Measurements from ENCODE around the gene SLC22A14. TPM values are rescaled to one million over a fixed set of nuclear protein-coding genes. Genes with fewer than 3 reads are reported as not detected.

Gene SLC22A14
- total and polyA plus RNA-seq, 4 donors = 0.17 TPM; not detected in 3

- H3K36me3 ChIP-seq (ENCODE audit: control insufficient read depth in 4 of 4, insufficient read depth in 3 of 4, low read depth in 1 of 4, low read length in 3 of 4) = peaks cover 7 to 38% (median 27%) of the 10 kb centered on the region in 4 donors
- TF ChIP-seq ZBTB33 (IDR thresholded peaks at IDR 0.05) (no peak), RXRA (IDR thresholded peaks at IDR 0.05) (no peak), YY1 (IDR thresholded peaks at IDR 0.05) (no peak)
- no peak overlapping the region for H3K27ac ChIP-seq (ENCODE audit: low read depth in 1 of 2, low read length in 2 of 2)
- no peak for DNase-seq (ENCODE audit: low spot score)
- 86% methylated on average over 2 of the region's 2 CpGs for WGBS
- no peak overlapping the region for H3K9ac ChIP-seq (ENCODE audit: low read depth in 1 of 2, low read length in 2 of 2)
- H3K4me1 ChIP-seq (ENCODE audit: control insufficient read depth in 4 of 4, insufficient read depth in 4 of 4, low read length in 3 of 4) = peaks cover 0 to 2% (median 0%) of the 10 kb centered on the region in 4 donors
- no peaks in the 10 kb centered on the region for H3K27me3 ChIP-seq (ENCODE audit: control insufficient read depth in 4 of 4, insufficient read depth in 4 of 4, low read length in 3 of 4)
- no peak overlapping the region for H3K4me3 ChIP-seq (ENCODE audit: low read depth in 1 of 3, low read length in 3 of 3)
- no peaks in the 10 kb centered on the region for H3K9me3 ChIP-seq (ENCODE audit: control insufficient read depth in 4 of 4, low read length in 3 of 4)
Observed at GRCh38 chr3:38254872-38255271, 27.2 kb upstream of the SLC22A14 start.

DNA sequence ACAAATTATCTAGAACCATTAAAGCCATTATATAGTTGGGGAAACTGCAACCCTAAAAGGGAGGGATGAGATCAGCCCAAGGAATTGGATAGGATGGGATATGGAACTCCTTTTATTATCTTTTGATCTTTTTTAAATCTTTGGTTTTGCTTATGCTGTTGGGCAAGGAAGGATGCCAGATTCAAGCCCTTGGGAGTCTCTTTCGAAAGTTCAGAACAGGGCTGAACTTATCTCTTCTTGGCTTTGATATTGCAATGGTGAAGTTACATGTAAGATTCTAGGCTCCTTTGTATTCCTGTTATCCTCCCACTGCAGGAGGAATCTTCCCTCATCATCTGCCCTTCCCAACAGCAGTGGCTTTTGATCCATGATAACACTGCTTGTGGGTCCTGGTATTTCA, 26.5 kb upstream of the SLC22A14 start:
- no peaks in the 10 kb centered on the region for H3K27me3 ChIP-seq (ENCODE audit: control insufficient read depth in 4 of 4, insufficient read depth in 4 of 4, low read length in 3 of 4)
- H3K4me1 ChIP-seq (ENCODE audit: control insufficient read depth in 4 of 4, insufficient read depth in 4 of 4, low read length in 3 of 4) = peaks cover 0 to 2% (median 0%) of the 10 kb centered on the region in 4 donors
- WGBS = 95% methylated on average over 1 of the region's 1 CpG
- TF ChIP-seq JUND (IDR thresholded peaks at IDR 0.05) (no peak), FOXA1 (IDR thresholded peaks at IDR 0.05) (no peak), ZBTB33 (IDR thresholded peaks at IDR 0.05) (no peak), RAD21 (IDR thresholded peaks at IDR 0.05) (no peak), RXRA (IDR thresholded peaks at IDR 0.05) (no peak), EGR1 (IDR thresholded peaks at IDR 0.05; ENCODE audit: low read depth in 2 of 2) (no peak), GABPA (IDR thresholded peaks at IDR 0.05 in 1 of 2, conservative IDR thresholded peaks at IDR 0.05 in 1 of 2) (no peak)
- H3K36me3 ChIP-seq (ENCODE audit: control insufficient read depth in 4 of 4, insufficient read depth in 3 of 4, low read depth in 1 of 4, low read length in 3 of 4) = peaks cover 5 to 35% (median 21%) of the 10 kb centered on the region in 4 donors
- no peaks in the 10 kb centered on the region for H3K9me3 ChIP-seq (ENCODE audit: control insufficient read depth in 4 of 4, low read length in 3 of 4)
- no peak overlapping the region for H3K27ac ChIP-seq (ENCODE audit: low read depth in 1 of 2, low read length in 2 of 2)
- no peak overlapping the region for H3K9ac ChIP-seq (ENCODE audit: low read depth in 1 of 2, low read length in 2 of 2)
- H3K4me3 ChIP-seq (ENCODE audit: low read depth in 1 of 3, low read length in 3 of 3) = no peak overlapping the region
- no peak for DNase-seq (ENCODE audit: low spot score)

- TF ChIP-seq JUND (IDR thresholded peaks at IDR 0.05) (no peak), YY1 (IDR thresholded peaks at IDR 0.05) (no peak), GABPA (IDR thresholded peaks at IDR 0.05 in 1 of 2, conservative IDR thresholded peaks at IDR 0.05 in 1 of 2) (no peak), FOXA2 (IDR thresholded peaks at IDR 0.05) (no peak), TAF1 (conservative IDR thresholded peaks at IDR 0.05) (no peak), NR2F2 (IDR thresholded peaks at IDR 0.05) (no peak), FOXA1 (IDR thresholded peaks at IDR 0.05) (no peak), ZBTB33 (IDR thresholded peaks at IDR 0.05) (no peak)
- Histone ChIP-seq H3K27me3 (ENCODE audit: control insufficient read depth in 4 of 4, insufficient read depth in 4 of 4, low read length in 3 of 4) (no peaks in the 10 kb centered on the region), H3K4me3 (ENCODE audit: low read depth in 1 of 3, low read length in 3 of 3) (no peak overlapping the region), H3K9me3 (ENCODE audit: control insufficient read depth in 4 of 4, low read length in 3 of 4) (no peaks in the 10 kb centered on the region), H3K36me3 (ENCODE audit: control insufficient read depth in 4 of 4, insufficient read depth in 3 of 4, low read depth in 1 of 4, low read length in 3 of 4) (peaks cover 3 to 16% (median 9%) of the 10 kb centered on the region in 4 donors), H3K9ac (ENCODE audit: low read depth in 1 of 2, low read length in 2 of 2) (no peak overlapping the region), H3K4me1 (ENCODE audit: control insufficient read depth in 4 of 4, insufficient read depth in 4 of 4, low read length in 3 of 4) (peaks cover 0 to 2% (median 0%) of the 10 kb centered on the region in 4 donors), H3K27ac (ENCODE audit: low read depth in 1 of 2, low read length in 2 of 2) (no peak overlapping the region)
- WGBS = 86% methylated on average over 1 of the region's 1 CpG
- DNase-seq (ENCODE audit: low spot score) = no peak
Observed at GRCh38 chr3:38257583-38257982, 24.5 kb upstream of the SLC22A14 start.

All from liver (tissue), 9 donors.